ENCODE measurements around the gene U2SURP.
A peak's percentile ranks its signal among the peaks of the same experiment; 100 is the strongest.

The U2SURP gene

DNA sequence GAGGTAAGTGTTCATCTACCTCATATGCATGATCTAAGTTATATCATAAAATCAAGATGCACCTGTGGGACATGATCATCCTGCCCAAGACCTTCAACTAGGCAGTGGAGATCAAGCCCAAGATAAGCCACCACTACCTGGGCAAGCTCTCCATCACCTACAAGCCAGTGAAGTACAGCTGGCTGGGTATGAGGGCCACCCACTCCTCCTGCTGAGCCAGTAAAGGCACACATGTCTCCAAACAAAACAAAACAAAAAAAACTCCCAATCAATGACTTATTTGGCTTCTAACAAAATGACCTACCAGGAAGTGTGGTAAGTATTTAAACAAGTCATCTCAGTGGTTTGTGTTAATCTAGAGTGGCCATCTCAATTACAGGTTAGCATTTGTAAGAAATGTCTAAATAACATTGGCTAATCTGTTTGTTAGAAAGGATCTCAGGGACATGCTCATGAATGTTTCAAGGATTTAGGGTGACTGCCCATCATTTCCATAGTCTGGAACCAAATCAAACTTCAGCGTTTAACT is 41.0 kb upstream of the U2SURP start:
- H3K9me3 ChIP-seq = no peaks in the 10 kb centered on the region
- no peak for DNase-seq
- H3K36me3 ChIP-seq = no peaks in the 10 kb centered on the region
- peaks cover 0 to 39% of the 10 kb centered on the region in 2 donors for H3K27me3 ChIP-seq
- peaks cover 0 to 15% (median 9%) of the 10 kb centered on the region in 4 donors for H3K4me1 ChIP-seq
- no peak overlapping the region for H3K4me3 ChIP-seq
- intact Hi-C loops (cut with DNase I; ENCODE audit: low total_unique reads) = no loop called here
- TF ChIP-seq, protein P1, sequence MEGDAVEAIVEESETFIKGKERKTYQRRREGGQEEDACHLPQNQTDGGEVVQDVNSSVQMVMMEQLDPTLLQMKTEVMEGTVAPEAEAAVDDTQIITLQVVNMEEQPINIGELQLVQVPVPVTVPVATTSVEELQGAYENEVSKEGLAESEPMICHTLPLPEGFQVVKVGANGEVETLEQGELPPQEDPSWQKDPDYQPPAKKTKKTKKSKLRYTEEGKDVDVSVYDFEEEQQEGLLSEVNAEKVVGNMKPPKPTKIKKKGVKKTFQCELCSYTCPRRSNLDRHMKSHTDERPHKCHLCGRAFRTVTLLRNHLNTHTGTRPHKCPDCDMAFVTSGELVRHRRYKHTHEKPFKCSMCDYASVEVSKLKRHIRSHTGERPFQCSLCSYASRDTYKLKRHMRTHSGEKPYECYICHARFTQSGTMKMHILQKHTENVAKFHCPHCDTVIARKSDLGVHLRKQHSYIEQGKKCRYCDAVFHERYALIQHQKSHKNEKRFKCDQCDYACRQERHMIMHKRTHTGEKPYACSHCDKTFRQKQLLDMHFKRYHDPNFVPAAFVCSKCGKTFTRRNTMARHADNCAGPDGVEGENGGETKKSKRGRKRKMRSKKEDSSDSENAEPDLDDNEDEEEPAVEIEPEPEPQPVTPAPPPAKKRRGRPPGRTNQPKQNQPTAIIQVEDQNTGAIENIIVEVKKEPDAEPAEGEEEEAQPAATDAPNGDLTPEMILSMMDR (IDR thresholded peaks at IDR 0.05) = no peak
- no peak overlapping the region for H3K27ac ChIP-seq

DNA sequence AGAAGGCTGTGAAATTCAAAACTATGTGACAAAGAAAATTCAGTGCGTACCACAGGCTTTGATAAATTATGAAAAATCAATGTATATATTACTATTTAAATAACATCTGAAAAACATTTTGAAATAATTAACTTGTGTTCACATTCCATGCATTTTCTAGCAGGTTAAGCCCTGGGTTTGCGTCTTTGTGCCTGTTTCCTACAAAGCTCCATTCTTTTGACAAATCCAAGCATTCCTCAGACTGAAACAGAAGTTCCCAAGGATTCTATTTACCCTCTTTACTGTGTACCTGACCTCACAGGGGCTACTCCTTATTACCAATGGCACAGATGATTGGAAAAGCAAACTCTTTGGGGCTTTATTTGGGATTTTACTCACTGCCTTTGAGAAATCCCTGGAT is 39.8 kb upstream of the U2SURP start:
- no peak overlapping the region for H3K27ac ChIP-seq
- intact Hi-C loops (cut with DNase I; ENCODE audit: low total_unique reads) = no loop called here
- peaks cover 0 to 15% (median 9%) of the 10 kb centered on the region in 4 donors for H3K4me1 ChIP-seq
- H3K36me3 ChIP-seq = no peaks in the 10 kb centered on the region
- TF ChIP-seq, protein P1 (IDR thresholded peaks at IDR 0.05) = no peak
- no peaks in the 10 kb centered on the region for H3K9me3 ChIP-seq
- H3K27me3 ChIP-seq = peaks cover 0 to 39% of the 10 kb centered on the region in 2 donors
- H3K4me3 ChIP-seq = no peak overlapping the region
- no peak for DNase-seq

DNA sequence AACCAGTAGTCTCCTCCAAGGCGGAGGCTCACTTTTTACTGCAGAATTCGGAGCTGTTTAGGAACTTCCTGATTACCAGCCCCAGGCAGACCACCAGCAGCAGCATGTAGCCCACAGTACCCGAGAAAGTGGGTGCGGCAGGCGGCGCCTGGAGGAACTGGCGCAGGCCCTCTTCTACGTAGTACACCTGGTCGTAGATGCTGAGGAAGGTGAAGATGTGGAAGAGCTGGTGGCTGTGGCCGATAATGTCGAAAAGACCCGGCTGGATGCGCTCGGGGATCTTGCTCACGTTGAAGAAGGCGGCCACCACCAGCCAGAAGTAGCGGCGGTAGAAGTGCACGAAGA is 39.2 kb upstream of the U2SURP start:
- H3K36me3 ChIP-seq = no peaks in the 10 kb centered on the region
- no peak overlapping the region for H3K27ac ChIP-seq
- H3K9me3 ChIP-seq = no peaks in the 10 kb centered on the region
- no peak for DNase-seq
- H3K27me3 ChIP-seq = peaks cover 0 to 39% of the 10 kb centered on the region in 2 donors
- TF ChIP-seq, protein P1 (IDR thresholded peaks at IDR 0.05) = no peak
- no peak overlapping the region for H3K4me3 ChIP-seq
- intact Hi-C loops (cut with DNase I; ENCODE audit: low total_unique reads) = no loop called here
- peaks cover 0 to 15% (median 9%) of the 10 kb centered on the region in 4 donors for H3K4me1 ChIP-seq

DNA sequence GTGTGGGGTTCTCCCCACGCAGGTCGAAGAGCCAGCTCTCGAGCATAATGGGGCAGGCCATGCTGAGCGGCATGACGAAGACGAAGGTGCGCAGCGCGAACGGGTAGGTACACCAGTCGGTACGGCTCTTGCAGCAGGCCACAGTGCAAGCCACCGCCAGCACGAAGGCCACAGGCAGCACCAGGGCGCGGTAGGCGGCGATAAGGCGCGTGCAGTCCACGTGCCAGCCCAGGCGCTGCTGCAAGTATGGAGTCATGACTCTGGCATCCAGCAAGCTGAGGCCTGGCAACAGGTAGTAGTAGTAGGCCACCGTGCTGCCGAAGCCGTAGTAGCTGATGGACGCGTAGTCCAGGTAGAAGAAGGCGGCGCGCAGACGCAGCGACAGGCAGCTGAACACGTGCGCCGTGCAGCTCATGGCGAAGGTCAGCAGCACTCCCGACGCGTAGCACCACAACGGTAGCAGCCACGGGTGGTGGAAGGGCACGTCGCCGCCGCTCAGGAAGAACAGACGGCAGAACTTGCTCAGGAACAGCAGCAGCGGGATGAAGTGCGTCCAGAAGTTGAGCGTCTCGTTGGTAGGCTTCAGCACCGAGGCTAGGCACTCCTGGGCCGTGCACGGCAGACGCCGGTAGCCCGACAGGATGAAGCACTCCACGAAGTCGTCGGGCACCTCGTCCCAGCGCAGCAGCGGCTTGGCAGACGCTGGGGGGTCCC is 38.7 kb upstream of the U2SURP start:
- H3K27me3 ChIP-seq = peaks cover 0 to 39% of the 10 kb centered on the region in 2 donors

DNA sequence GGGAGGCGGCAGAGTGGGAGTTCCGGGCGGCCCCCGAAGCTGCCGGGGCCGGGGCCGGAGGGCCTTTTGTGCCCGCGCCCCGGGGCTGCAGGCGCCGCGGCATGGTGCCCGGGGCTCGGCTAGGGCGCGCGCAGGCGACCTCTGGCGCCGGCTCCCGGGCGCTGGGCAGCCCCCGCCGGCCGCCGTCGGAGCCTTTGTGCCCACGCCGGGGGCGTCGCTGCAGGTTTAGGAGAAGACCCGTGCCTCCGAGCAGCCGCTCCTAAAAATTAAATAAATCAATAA is 38.2 kb upstream of the U2SURP start:
- intact Hi-C loops (cut with DNase I; ENCODE audit: low total_unique reads) = no loop called here
- no peaks in the 10 kb centered on the region for H3K36me3 ChIP-seq
- TF ChIP-seq, protein P1 (IDR thresholded peaks at IDR 0.05) = no peak
- peak overlapping the region; percentile 45 to 64 for H3K4me3 ChIP-seq
- H3K4me1 ChIP-seq = peaks cover 0 to 15% (median 9%) of the 10 kb centered on the region in 4 donors
- no peaks in the 10 kb centered on the region for H3K9me3 ChIP-seq
- no peak overlapping the region for H3K27ac ChIP-seq
- DNase-seq = no peak
- H3K27me3 ChIP-seq = peaks cover 0 to 39% of the 10 kb centered on the region in 2 donors

More for the DNA sequence above, 38.7 kb upstream of the U2SURP start:
- H3K4me3 ChIP-seq = peak overlapping the region; percentile 45 to 64
- H3K4me1 ChIP-seq = peaks cover 0 to 15% (median 9%) of the 10 kb centered on the region in 4 donors
- H3K9me3 ChIP-seq = no peaks in the 10 kb centered on the region
- H3K27ac ChIP-seq = no peak overlapping the region
- DNase-seq = no peak
- intact Hi-C loops (cut with DNase I; ENCODE audit: low total_unique reads) = no loop called here
- TF ChIP-seq, protein P1 (IDR thresholded peaks at IDR 0.05) = no peak
- no peaks in the 10 kb centered on the region for H3K36me3 ChIP-seq

Data from tibial artery (tissue), 4 donors.